D721Med (cell line): Measurements from ENCODE around the gene ABLIM1.

Experiments
- DNase-seq: peaks from one replicate; pipeline ENCODE4 v3.0.0; 2011; ENCODE audit warnings: low spot score; ENCODE audit not compliant: insufficient read length
- FAIRE-seq: peaks from 2 replicates; lab custom pipeline; 2011; peaks lifted over from hg19 to GRCh38; lab: Jason Lieb, UNC
- TF ChIP-seq, protein P1 (sequence below): IDR thresholded peaks from 2 replicates; pipeline ENCODE4 v1.5.1; 2012; ENCODE audit warnings: mild to moderate bottlenecking, control low read depth; ENCODE audit not compliant: insufficient read depth; ENCODE audit errors: missing control alignments

The ABLIM1 gene

DNA sequence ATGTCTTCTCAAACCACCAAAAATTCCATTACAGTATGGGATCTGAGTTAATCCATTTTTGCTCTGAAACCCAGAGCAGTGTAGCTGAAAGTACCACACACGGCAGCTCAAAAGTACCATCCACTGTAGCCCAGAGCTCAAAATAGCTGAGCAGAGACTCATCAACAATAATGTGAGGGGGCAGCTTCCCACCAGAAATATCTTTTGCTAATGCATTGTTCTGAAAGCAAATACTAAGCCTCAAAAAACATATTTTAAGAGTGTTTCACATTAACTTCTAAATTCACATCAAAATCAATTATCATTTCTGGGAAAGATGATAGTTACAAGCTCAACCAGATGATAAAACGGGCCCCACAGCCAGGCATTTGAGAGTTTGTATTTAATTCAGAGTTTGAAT is 73.7 kb downstream of the ABLIM1 start:
- DNase-seq (no peak), FAIRE-seq (no peak)
- TF ChIP-seq, protein P1, sequence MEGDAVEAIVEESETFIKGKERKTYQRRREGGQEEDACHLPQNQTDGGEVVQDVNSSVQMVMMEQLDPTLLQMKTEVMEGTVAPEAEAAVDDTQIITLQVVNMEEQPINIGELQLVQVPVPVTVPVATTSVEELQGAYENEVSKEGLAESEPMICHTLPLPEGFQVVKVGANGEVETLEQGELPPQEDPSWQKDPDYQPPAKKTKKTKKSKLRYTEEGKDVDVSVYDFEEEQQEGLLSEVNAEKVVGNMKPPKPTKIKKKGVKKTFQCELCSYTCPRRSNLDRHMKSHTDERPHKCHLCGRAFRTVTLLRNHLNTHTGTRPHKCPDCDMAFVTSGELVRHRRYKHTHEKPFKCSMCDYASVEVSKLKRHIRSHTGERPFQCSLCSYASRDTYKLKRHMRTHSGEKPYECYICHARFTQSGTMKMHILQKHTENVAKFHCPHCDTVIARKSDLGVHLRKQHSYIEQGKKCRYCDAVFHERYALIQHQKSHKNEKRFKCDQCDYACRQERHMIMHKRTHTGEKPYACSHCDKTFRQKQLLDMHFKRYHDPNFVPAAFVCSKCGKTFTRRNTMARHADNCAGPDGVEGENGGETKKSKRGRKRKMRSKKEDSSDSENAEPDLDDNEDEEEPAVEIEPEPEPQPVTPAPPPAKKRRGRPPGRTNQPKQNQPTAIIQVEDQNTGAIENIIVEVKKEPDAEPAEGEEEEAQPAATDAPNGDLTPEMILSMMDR = no peak

DNA sequence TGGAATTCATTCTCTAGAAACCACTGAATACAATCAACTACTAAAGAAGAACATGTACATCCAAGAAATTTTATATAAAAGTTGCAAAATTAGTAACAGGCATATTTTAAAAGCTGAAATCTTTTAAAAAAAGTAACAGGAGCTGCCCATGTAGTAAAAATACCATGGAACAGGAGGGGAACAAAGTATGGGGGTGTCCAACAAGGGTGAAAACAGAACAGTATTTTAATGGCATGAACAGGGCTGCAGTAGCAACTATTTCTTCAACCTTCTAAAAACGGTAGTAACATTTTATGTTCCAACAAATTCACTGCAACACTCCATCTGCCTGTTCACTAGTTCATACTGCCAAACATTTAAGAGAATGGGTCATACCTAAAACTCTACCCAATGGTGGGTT is 77.0 kb downstream of the ABLIM1 start:
- no peak for DNase-seq
- TF ChIP-seq, protein P1 = no peak
- no peak for FAIRE-seq

DNA sequence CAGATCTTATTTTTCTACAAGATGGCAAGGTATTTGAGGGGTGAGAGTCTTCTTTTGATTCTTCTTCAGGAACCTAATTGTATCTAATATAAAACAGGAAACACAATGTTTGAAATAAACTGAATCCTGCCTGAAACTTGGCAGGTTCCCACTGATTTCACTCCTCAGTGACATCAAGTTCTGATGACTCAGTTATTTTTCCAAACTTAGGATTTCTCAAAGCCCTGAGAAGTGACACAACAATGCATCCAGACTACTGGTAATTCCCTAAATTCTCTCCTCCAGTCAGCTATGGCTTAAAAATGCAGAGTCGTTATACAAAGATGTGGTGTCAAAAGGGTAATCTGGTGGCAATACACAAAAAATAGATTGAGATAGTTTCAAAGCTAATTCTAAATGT is 80.9 kb downstream of the ABLIM1 start:
- TF ChIP-seq, protein P1 = no peak
- FAIRE-seq (no peak), DNase-seq (no peak)

DNA sequence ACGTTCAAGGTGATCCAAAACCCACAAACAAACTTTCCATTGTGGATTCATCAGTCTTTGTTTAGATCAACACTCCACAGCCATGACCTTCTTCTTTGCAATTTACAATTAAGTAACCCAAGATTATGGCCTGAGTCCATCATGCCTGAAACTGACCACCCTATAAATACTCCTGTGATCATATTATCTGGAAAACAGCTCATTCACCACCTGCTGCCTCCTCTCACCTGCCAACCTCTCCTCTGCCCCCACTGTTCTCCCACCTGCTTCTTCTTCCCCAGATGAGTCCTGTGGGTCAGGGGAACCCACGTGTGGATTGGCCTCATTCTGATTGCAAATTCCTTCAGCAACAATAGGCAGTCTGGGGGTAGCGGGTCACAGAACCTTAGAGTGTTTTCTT is 81.4 kb downstream of the ABLIM1 start:
- no peak for FAIRE-seq
- TF ChIP-seq, protein P1 = no peak
- DNase-seq = no peak

DNA sequence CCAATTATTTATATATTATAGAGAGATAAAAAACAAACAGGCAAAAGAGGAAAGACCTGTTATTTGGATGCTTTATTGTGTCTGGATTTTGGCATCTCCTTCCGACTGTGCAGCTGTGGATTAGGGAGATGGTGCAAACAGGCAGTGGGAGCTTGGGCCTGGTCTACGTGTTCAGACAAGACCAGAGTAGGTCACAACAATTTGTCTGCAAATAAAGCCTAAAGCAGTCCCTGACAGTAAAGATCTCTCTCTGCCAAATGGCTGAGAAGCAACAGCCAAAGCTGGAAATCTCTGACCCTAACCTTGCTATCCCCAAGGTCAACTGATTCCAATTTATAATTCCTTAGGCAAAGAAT is 82.0 kb downstream of the ABLIM1 start:
- no peak for DNase-seq

DNA sequence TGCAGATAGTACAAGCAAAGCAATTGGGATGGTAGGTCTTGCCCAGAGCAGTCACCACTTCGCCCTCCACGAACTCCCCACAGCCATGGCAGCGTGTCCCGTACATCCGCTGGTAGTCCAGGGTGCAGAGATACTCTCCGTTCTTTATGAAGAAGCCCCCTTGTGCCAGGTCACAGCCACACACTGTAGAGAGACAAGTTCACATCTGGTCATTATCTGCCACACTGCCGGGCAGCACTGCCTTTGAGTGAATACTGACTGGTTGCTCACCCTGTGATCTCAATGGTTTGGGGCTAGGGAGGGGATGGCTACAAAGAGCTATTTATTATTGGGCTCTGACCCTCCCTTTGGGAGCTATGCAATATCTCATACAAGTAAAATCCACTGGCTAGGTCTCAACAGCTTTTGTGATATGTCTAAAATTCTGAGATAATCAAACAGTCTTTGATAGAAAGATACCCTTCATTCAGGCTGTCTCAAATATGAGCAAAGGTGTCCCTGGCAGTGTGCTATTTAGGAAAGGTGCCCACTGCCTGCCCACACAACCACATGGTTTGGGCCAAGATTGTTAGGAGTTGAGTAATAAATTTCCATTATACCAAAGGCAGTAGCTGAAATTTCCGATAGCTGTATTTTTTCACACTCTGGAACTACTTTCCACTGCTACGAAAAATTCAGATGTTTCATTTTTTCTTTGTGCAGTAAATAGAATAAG is 82.5 kb downstream of the ABLIM1 start:
- DNase-seq (no peak), FAIRE-seq (no peak)
- TF ChIP-seq, protein P1 = no peak

More for the DNA sequence above, 82.0 kb downstream of the ABLIM1 start:
- TF ChIP-seq, protein P1 = no peak
- no peak for FAIRE-seq

DNA sequence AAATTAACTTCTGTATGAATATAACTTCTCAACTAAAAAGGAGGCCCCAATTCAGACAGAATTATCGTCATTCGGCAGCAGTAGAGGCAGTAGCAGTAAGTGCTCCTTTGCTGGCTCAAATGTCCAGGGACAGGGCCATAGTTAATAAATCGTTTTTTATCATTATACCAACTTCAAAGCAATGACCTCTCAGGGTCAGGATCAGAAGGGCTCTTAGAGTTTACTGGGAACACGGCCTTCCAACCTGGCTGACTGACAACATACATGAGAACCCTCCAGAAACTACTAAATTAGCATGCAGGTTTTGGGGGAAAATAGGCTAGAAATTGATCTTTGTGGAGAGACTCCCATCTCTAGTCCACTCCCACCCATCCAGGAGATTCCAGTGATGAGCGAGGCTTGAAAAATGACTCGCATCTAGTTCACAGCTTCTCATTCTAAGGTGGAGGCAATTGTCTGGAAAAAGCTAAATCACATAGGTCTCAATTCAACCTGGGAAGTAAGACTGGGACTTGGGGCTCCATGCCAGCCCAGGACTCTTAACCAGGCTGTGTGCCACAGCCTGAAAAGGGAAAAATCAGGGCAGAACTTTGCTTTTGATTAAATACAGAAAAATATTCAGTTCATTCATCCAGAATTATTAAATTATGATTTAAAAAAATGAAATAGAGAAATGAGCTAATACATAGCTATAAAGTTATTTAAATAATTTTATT is 84.6 kb downstream of the ABLIM1 start:
- TF ChIP-seq, protein P1 = no peak
- DNase-seq (no peak), FAIRE-seq (no peak)
